ENCODE results near the gene SH3RF1. TPM values are rescaled to one million over a fixed set of nuclear protein-coding genes. Genes with fewer than 3 reads are reported as not detected.

SH3RF1 gene
- 12.7 and 16.3 TPM in 2 replicates for total RNA-seq

GRCh38 chr4:169270810-169271691, at the start of gene SH3RF1:
Gene SH3RF1, minus strand, starts transcription at chr4:169270956. Its CDS starts 1,744 bp downstream, at chr4:169269212.

Data from smooth muscle cell of bladder (primary cell).